Stimulated activated CD8-positive, alpha-beta memory T cell treated with anti-CD3 and anti-CD28 coated beads, Interleukin-12 subunit alpha, Interleukin-12 subunit beta, amount 100 ng/mL, for 24 hours (primary cell): ENCODE results near the gene SH3PXD2B.
"Not testable (repeated sequence)": the region's sequence is repeated elsewhere in the genome, so short reads cannot be mapped to it uniquely, and the experiment has no call there.

ENCODE experiments used
- DNase-seq: peaks from one replicate; pipeline ENCODE4 v3.0.0-alpha.2; 2020; ENCODE audit errors: extremely low read depth

SH3PXD2B gene

DNA sequence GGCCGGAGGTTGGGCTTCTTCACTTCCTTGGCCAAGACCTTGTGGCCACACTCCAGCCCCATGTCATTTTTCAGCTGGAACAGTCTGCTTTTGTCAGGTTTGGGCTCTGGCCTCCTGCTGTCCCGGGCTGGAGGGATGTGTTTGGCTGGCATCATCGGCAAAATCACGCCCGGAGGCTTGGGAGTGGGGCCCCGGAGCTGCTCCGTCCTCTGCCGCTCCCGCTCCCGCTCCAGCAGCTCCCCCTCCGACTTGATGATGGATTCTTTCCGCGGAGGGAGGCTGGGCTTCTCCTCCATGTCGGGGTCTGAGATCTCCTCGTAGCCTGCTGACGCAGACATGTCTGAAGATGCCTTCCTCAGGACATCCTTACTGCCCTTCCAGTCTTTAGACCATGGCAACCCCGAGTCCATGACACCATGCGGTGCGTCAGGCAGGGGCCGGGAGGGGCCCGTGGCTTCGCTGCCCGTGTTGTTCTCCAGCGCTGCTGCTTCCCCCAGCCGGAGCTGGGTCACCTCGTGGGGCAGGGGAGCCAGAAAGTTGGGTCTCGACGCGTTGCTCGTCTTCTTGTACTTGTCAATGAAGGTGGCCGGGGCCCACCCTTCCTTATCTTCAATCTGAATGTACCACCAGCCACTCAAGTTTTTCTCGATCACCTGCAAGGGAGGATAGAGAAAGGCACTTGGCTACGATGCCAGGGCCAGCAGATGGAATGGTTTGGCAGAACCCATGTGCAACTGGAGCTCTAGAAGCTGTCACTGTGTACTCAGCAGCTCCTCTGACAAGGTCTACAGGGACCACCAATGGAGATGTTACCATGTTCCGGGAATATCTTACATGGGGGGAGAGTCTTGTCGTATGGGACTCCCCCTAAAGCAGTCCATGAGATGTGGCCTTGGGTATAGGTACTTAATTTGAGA, 114.8 kb downstream of the SH3PXD2B start:
- DNase-seq, result no peak

DNA sequence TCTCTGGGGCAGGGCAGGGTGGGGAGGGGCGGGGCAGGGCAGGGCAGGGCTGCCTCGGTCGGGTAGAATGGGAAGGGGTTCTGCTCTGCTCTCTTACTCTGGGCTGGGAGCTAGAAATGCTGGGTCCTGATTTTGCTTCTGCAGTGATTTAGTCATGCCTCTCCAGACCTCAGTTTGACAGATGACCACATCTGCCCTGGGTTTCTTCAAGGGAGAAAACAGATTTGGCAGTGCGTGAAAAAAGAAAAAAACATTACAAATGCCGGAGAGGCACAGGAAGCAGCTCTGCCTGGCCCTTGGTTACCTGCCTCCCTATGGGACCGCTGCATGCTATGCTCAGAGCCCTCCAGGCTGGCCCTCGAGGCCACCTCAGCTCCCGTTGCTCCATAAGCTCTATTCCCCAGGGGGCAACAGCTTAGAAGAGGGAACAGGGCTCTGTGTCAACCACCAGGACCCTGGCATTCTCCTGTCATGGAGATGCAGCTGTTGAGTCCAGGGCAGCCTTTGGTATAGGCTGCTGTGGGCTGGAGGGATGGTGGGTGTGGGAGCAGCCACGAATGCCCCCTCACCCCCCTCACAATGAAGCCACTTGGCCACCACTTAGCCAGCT, 117.5 kb downstream of the SH3PXD2B start:
- no peak for DNase-seq

GRCh38 chr5:172336264-172336663, 118.1 kb downstream of the SH3PXD2B start:
- no peak for DNase-seq

GRCh38 chr5:172335721-172336120, 118.6 kb downstream of the SH3PXD2B start:
- DNase-seq, result no peak

GRCh38 chr5:172334641-172335040, 119.7 kb downstream of the SH3PXD2B start:
- no peak for DNase-seq

- no peak for DNase-seq
Measured at GRCh38 chr5:172334196-172334595, 120.1 kb downstream of the SH3PXD2B start.

DNA sequence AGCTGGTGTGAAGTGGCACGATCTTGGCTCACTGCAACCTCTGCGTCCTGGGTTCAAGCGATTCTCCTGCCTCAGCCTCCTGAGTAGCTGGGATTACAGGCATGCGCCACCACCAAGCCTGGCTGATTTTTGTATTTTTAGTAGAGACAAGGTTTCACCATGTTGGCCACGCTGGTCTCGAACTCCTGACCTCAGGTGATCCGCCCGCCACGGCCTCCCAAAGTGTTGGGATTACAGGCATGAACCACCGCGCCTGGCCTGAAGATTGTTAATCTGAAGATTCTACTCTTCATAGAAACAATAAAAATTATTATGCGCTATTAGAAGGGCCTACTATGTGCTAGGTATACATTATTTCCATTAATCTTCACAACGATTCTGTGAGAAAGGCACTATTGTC, 127.4 kb downstream of the SH3PXD2B start:
- DNase-seq, result not testable (repeated sequence)

DNA sequence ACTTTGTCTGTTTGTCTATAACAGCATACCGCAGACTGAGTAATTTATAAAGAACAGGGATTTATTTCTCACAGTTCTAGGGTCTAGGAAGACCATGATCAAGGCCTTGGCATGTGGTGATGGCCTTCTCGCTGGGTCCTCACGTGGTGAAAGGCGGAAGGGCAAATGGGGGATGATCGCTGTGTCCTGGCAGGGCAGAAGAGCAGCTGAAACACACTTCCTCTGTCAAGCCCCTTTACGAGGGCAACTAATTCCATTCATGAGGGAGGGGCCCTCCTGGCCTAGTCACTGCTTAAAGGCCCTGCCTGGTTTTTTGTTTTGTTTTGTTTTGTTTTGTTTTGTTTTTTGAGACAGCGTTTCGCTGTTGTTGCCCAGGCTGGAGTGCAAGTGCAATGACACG, 128.9 kb downstream of the SH3PXD2B start:
- no peak for DNase-seq

- no peak for DNase-seq
Measured at GRCh38 chr5:172322028-172322965, 132.0 kb downstream of the SH3PXD2B start.

DNA sequence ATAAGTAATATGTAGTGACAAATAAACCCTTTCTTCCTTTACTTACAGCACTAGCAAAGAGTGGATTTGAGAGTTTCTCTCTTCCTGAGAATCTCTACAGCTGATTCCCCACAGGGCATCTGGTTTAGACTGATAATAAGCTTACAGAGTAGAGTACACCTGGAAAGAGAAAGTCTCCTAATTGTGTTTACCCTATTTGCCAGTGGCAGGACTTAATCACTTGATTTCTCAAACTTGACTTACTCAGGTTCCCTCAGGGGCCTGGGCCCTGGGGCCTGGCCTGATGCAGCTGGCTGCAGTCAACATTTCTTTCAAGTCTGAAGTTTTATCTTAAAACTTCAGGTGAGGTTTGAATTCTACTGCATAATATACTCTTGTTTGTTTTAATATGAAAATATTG, 132.7 kb downstream of the SH3PXD2B start:
- DNase-seq, result no peak

DNA sequence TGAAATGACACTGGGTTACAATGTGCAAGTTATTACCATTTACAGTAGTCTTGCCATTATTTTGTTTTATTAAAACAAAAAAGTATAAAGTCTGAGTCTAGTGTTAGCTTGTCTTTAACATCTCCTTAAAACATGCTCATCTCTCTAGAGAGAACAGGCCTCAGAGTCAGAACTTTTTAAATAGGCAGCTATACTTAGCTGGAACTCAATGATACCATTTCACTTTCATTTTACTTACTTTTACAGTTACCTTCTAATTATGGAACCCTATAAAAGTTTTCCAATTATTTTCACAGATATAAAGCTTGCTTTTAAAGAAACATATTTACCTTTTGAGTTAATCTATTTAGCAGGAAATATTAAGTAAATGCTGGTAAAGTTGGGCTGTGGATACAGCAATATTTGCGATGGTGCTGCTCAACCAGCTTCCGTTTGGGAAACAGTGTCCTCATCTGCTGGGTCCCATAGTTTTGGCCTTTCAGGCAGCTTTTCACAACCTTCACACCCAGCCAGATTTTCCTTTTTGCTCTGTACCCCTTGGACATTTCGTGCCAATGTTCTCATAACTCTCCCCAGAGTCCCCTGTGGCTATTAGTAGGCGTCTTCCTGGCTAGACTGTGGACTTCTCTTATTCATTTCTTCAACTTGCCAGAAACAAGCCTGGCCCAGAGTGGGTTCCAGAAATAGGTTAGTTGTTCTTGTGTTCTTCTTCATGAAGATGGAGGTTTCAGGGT, 134.4 kb downstream of the SH3PXD2B start:
- no peak for DNase-seq

GRCh38 chr5:172315587-172316493, 138.5 kb downstream of the SH3PXD2B start:
- DNase-seq, result no peak

DNA sequence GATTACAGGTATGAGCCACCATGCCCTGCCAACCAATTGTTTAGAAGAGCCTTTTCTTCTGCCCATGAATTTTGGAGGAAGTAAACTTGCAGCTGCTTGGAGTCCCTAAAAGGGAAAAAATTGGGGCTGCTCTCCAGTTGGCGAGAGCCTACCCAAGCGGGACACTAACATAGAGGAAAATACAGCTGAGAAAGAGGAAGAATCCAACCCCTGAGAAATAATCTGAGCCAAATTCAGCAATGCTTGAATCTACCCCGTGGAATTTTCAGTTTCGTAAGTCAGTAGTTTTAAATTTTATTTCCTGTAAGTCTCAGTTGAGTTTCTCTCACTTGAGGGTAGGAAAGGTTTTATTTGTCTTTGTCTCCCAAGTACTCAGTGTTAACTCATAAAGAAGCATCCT, 140.4 kb downstream of the SH3PXD2B start:
- DNase-seq, result no peak

GRCh38 chr5:172312286-172312685, 142.0 kb downstream of the SH3PXD2B start:
- DNase-seq, result no peak

DNA sequence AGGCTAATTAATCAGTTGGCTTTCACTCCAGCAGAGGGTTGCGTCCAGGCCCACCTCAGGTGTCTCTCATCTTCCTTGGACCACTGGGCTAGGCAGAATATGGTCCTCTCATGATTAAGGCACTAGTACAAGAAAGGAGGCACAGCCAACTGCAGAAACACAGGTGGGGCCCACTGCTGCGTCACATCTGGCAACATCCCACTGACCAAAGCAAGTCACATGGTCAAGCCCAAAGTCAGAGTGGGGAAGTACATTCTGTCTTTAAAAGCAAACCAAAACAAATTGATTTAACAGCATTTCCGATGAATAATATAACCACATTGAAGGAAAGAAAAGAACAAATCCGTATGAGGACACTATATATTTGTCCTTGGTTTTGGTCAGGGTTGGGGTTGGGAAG, 142.7 kb downstream of the SH3PXD2B start:
- DNase-seq, result no peak

- DNase-seq, result no peak
Measured at GRCh38 chr5:172311026-172311425, 143.3 kb downstream of the SH3PXD2B start.

- no peak for DNase-seq
Measured at GRCh38 chr5:172305380-172305779, 148.9 kb downstream of the SH3PXD2B start.

DNA sequence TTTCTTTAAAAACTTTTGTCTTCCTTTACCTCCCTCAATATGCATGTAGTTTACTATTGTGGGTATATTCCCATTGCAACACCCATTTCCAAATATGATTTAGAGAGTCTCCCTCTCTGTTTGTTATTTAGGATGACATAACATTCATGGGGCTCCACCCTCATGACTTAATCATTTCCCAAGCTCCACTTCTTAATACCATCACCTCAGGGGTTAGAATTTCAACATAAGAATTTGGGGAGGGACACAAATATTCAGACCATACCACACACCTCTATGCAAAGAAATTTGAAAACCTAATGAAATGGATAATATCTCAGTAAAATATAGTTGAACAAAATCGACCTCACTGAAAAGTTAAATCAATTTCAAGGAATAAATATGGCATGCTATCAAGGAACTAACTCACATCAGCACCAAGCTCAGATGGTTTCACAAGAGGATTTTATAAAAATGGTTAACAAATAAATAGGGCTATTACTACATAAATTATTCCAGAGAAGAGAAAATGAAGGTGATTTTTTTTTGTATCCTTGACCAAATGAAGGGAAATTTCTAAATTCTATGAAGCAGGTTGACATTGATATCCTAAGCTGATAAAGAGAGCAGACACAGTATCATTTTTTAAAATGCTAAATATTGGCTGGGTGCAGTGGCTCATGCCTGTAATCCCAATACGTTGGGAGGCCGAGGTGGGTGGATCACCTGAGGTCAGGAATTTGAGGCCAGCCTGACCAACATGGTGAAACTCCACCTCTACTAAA, 150.6 kb downstream of the SH3PXD2B start:
- no peak for DNase-seq

GRCh38 chr5:172303162-172303561, 151.2 kb downstream of the SH3PXD2B start:
- DNase-seq, result no peak
